ENCODE measurements around the gene TCAIM.

Gene TCAIM

GRCh38 chr3:44338010-44338827 is at the start of gene TCAIM:
Gene TCAIM (plus strand): TSS chr3:44338766. CDS start chr3:44354783, 16,017 bp downstream.
- DNase-seq (ENCODE audit: low read depth): peak; percentile 94

- DNase-seq (ENCODE audit: low read depth): no peak
These were observed 48.6 kb upstream of the TCAIM start for GRCh38 chr3:44289882-44290462.

- DNase-seq (ENCODE audit: low read depth): no peak
These were observed 46.3 kb upstream of the TCAIM start for GRCh38 chr3:44292276-44292675.

GRCh38 chr3:44292947-44293346 is 45.6 kb upstream of the TCAIM start:
- no peak for DNase-seq (ENCODE audit: low read depth)

- no peak for DNase-seq (ENCODE audit: low read depth)
These were observed 41.3 kb upstream of the TCAIM start for GRCh38 chr3:44297255-44297654.

- DNase-seq (ENCODE audit: low read depth): no peak
These were observed 36.8 kb upstream of the TCAIM start for GRCh38 chr3:44301746-44302145.

- no peak for DNase-seq (ENCODE audit: low read depth)
These were observed 29.1 kb upstream of the TCAIM start for GRCh38 chr3:44309500-44309899.

GRCh38 chr3:44318891-44319311 is 19.7 kb upstream of the TCAIM start:
- DNase-seq (ENCODE audit: low read depth): no peak

- DNase-seq (ENCODE audit: low read depth): no peak
These were observed 17.2 kb upstream of the TCAIM start for GRCh38 chr3:44321335-44321734.

- peak; percentile 36 for DNase-seq (ENCODE audit: low read depth)
These were observed 15.1 kb upstream of the TCAIM start for GRCh38 chr3:44323341-44323955.

GRCh38 chr3:44324584-44324983 is 14.0 kb upstream of the TCAIM start:
- no peak for DNase-seq (ENCODE audit: low read depth)

GRCh38 chr3:44326019-44326418 is 12.5 kb upstream of the TCAIM start:
- DNase-seq (ENCODE audit: low read depth): no peak

GRCh38 chr3:44326515-44326914 is 12.1 kb upstream of the TCAIM start:
- no peak for DNase-seq (ENCODE audit: low read depth)

- DNase-seq (ENCODE audit: low read depth): no peak
These were observed 8.6 kb upstream of the TCAIM start for GRCh38 chr3:44329946-44330345.

GRCh38 chr3:44330444-44330843 is 8.1 kb upstream of the TCAIM start:
- no peak for DNase-seq (ENCODE audit: low read depth)

GRCh38 chr3:44334326-44334725 is 4.2 kb upstream of the TCAIM start:
- DNase-seq (ENCODE audit: low read depth): no peak

GRCh38 chr3:44337248-44337785 is 1.2 kb upstream of the TCAIM start:
- DNase-seq (ENCODE audit: low read depth): no peak

GRCh38 chr3:44338828-44339127 is 212 bp downstream of the TCAIM start:
- no peak for DNase-seq (ENCODE audit: low read depth)

GRCh38 chr3:44339181-44340057 is 853 bp downstream of the TCAIM start:
- no peak for DNase-seq (ENCODE audit: low read depth)

- DNase-seq (ENCODE audit: low read depth): no peak
These were observed 1.5 kb downstream of the TCAIM start for GRCh38 chr3:44340058-44340395.

GRCh38 chr3:44342176-44342790 is 3.7 kb downstream of the TCAIM start:
- DNase-seq (ENCODE audit: low read depth): peak; percentile 45

GRCh38 chr3:44343421-44343820 is 4.9 kb downstream of the TCAIM start:
- DNase-seq (ENCODE audit: low read depth): no peak

All from GM04504 (cell line).